CD4-positive, alpha-beta T cell treated with Interleukin-15 for 1 hour (primary cell): ENCODE data around the gene CHST8.

ENCODE experiments used
- DNase-seq: peaks from one replicate; pipeline ENCODE4 v3.0.0-alpha.2; 2020

The CHST8 gene

DNA sequence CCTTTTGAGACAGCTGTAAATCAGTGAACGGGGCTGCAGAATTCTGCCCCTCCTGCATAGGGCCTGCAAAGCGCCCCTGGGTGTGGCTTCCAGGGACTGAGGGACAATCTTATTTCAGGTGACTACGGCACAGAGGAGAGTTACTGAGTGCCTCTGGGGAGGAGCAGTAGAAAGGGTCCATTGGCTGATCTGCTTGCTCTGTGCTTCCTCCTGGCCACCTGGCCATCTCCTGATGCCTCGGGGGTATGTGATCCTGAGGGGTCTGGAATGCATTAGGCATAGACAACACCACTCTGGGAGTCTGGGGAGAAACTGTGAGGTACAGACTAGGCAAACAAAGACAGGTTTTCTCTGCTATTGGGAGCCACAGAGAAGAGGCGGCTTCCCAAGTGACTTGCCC is 177.7 kb downstream of the CHST8 start:
- no peak for DNase-seq

DNA sequence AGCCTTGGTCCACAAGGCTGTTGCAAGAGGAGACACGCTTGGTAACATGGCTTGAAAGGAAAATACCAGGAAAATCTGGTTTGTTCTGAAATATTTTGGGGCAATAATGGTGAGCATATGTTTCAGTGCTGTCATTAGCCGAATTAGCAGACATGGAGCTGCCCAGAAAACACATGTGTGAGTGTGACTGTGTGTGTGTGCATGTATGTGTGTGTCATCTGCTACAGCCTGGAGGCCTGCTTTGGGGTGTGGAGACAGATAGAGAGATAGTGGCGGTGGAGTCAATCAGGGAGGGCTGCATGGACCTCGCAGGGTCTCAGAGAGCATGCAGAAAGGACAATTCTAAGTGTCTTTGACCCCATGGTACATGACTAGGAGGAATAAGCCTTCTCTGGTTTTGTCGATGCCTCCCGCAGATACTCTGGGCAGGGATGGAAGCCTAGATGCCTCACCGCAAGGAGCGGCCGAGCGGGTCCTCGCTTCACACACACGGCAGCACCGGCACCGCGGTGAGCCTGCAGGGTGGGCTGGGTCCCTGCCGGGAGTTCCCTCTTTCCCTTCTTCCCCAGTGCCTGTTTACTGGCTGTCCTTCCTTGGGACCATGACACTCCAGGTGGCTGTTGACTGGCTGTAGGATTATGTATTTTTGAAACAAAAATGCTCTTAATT is 178.4 kb downstream of the CHST8 start:
- no peak for DNase-seq

DNA sequence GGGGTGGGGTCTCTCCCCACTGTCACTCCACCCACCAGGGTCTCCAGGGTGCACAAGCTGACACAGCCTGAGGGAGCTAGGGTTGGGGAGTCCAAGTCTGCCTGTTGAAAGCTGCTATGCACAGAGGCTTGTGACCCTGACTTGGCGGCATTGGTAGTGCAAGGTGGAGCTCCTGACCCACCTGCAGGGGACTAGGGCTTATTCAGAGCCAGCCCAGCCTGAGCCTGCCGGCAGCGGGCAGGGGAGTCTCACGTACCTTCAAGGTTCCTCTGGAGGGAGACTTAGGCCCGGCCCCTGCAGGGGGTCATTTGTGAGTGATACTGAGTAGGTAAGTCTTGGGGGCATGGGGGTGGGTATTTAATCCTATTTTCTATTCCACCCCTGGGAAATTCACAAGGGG is 179.7 kb downstream of the CHST8 start:
- no peak for DNase-seq

DNA sequence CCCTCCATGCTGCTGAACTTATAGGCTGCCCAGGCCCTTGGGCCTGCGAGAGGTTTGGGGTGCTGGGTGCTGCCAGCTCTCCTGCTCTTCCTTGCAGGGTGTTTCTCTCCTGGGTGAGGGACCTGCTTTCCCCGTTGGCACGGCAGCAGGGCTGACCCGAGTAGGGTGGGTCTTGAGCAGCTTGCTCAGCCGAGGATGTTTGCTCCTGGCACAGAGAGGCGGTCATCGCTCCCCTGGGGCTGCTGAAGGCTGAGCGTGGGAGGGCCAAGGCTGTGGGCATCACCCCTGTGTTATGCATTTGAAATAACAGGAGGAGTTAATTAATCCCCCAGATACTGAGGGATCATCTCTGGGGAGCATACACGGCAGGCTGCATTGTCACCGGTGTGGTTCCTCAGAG is 180.2 kb downstream of the CHST8 start:
- no peak for DNase-seq

DNA sequence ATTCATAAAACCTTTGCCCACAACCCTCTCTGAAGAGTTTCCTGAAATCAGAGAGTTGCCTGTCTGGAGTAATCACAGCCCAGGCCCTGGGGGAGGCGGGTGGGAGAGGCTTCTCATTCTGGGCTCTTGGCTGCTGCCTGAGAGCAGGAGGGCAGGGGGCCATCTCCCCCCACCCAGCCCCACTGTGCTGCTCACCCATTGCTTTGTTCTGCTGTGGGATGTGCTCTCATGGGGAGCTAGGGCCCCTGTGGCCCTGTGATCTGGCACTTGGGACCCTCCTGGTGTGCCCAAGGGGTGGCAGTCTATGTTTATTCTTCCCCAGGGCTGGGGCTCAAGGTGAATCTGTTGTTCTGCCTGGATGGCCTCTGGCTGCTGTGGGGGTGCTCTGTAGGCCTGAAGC is 181.0 kb downstream of the CHST8 start:
- no peak for DNase-seq

DNA sequence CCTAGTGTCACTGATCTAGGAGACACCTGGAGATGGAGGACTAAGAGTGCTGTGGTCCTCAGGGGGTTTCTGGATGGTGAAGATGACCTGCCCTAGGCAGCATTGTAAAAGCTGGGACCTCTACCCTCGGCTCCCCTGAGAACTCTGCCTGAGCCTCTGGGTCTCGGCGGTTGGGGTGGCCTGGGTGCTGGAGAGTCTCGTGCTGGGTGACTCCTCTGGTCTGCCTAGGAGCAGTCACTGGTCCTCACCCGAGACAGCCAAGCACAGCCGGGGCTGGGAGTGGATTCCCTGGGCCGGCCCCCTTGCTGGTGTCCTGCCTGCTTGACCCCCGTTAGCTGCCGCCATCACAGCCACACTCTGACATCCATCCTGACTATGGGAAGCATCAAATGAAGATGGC is 181.6 kb downstream of the CHST8 start:
- DNase-seq, result no peak

DNA sequence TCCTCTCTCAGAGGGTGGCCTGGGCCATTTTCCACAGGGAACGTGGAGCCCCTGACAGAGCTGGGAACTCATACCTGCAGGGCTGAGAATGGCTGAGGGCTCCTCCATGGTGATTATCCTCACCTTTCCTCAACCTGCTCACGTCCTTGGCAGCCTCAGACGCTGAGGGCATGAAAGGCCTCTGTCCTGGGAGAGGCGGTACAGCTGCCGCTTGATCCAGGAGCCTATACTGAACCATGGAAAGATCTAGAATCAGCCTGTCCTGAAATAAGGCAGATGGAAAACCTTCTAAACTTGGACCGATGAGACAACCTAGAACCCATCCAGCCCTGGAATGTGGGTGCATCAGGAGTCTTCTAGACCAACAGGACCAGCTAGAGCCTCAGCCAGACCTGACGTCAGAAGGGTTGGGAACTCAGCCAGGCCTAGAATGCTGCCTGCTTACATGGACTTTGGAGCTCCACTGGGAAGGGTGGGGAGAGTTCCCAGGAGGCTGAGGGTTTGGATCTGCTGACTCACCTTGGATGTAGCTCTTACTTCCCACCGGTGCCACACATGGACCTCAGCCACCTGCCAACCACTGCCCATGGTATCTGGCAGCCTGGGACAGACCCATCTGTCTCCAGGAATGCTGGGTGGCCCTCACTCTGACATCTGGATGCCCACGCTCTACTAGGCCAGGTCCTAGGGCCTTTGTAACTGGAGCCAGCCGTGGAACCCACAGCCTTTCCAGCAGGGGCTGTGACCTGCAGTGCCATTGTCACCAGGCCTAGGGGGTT is 182.5 kb downstream of the CHST8 start:
- DNase-seq, result no peak

DNA sequence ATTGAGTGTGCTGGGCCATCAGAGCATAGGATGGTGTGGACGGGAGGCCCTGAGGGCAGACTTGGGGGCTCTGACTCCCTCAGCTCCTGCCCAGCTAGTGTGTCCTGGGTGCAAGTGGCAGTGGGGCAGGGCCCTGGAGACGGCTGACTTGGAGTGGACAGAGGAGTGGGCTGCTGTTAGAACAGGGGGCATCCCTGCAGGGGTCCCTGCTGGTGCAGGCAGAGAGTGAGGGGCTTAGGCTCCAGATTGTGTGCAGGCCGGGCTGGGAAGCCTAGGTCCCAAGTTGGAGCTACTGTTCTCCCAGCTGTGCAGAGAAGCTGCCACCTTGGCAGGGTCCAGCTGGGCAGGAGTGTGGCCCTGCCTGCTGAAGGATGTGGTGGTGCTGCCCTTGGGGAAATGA is 183.6 kb downstream of the CHST8 start:
- no peak for DNase-seq

DNA sequence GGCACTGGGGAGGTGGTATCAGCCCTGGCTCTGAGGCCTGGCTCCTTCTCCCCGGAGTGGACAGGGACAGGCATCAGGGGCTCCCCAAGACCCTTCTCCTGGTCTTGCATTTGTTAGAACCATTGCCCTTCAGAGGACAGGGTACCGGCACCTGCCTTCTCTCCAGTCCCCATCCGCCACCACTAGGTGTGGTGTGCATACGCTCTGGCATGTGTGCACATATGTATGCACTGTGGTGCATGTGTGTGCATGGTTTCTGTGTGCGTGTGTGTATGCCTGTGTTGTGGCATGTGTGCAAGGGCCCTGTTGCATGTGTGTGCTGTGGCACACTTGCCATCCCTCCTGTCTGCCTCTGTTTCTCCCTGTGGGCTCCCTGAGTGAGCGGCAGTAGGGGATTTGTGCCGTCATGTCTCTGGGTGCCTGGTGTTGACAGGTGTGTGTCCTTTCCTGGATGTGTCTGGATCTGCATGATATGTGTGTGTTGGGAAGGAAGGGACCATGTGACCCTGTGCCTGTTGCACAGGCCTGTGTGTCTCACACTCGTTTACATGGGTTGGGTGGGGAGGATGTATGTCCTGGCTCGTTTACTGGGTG is 184.2 kb downstream of the CHST8 start:
- no peak for DNase-seq

DNA sequence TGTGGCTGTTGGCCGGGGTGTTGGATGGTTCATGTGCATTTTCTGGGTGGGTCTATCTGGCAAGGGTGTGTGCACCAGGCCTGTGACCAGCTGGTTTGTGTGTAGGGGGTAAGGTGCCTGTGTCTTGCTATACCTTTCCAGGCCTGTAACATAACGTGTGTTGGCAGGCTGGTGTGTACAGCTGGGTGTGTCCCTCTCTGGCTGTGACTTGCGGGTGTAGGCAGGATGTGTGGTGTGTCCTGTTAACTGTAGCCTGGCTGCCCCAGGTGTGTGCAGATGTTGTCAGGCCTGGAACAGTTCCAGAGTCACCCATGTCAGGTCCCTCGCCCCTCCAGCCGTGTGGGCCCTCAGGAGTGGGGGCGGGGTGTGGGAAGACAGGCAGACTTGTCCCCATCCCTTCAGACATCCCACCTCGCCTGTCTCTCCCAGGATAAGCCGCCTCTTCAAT is 184.7 kb downstream of the CHST8 start:
- no peak for DNase-seq

DNA sequence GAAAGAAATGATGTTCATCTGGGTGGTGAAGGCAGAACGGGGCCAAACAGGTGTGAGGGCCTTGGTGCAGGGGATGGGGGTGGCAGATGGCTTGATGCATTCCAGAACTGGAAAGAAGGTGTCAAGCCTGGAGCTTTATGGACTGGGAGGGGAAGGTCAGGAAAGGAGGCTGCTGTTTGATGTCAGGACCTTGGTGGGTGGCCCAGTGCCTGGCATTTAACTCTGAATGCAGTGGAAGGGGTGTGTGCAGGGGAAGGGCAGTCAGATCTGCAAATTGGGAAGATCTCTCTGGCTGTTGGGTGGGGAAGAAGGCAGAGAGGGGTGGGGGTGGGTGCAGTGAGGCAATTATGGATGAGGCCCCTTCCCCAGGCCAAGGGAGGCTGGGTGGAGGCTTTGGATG is 186.6 kb downstream of the CHST8 start:
- no peak for DNase-seq

DNA sequence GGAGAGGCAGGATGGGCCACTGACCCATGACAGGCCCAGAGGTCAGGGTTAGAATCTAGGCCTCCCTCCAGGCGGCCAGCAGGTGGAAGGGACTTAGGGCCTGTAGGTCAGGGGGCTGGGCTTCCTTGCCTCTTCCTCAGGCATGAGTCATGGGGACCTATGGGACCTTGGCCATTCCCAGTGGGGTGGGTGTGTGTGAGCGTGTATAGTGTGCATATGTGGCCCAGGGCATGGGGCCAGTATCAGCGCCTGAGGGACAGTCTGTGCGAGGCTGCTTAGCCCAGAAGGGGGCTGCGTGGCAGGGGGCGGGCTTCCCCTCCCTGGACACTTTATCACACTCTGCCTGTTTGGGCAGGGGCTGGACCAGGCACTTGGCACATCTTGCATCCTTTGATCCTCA is 188.2 kb downstream of the CHST8 start:
- DNase-seq, result no peak

DNA sequence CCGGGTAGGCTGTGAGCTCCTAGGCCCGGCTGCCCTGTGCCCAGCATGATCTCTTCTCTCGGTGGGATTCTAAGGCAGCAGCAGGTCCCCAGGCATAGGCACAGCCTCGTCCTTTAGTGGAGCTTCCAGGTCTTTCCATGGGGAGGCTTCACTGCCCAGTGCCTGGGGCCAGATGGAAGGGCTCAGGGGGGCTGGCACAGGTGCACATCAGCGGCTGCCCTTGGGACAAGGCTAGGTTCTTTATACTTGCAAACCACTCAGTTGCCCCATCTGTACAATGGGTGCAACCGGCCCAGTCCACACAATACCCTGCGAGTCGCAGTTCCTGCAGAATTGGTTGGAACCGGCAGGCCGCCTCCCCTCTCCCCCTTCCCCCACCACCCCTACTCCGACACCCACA is 189.1 kb downstream of the CHST8 start:
- DNase-seq, result no peak

DNA sequence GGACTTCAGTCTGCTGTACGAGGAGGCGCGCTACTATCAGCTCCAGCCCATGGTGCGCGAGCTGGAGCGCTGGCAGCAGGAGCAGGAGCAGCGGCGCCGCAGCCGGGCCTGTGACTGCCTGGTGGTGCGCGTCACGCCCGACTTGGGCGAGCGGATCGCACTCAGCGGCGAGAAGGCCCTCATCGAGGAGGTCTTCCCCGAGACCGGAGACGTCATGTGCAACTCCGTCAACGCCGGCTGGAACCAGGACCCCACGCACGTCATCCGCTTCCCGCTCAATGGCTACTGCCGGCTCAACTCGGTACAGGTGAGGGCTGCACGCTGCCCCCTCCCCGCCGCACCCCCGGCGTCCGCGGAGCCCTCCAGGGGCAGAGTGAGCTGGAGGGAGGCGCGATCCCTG is 189.5 kb downstream of the CHST8 start:
- no peak for DNase-seq

DNA sequence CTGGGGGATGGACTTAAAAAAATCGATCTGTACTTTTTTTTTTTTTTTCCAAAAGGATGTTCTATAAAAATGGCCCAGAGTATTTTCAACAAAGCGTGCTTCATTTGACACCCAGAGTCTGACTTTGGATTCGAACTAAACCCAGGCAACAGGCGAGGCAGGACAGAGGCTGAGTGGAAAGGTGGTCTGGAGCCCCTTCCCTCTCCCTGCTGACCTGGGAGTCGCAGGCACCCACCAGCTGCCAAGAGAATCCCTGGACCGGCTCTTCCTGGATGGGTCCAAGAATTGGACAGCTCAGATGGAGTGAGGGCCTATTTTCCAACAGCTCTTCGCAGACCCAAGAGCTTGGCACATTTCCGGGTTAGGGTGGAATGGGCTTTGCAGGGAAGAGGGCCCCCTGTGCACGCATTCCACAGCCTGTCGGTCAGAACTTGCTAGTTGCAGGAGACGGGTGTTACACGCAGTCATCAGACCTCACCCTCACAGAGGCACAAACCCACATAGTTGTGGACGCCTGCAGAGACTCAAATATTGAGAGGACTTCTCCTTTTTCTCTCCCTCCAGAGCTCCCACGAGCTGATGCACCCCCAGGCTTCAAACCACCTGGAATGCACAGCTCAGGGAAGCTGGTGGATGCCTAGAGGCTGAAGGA is 190.1 kb downstream of the CHST8 start:
- no peak for DNase-seq

DNA sequence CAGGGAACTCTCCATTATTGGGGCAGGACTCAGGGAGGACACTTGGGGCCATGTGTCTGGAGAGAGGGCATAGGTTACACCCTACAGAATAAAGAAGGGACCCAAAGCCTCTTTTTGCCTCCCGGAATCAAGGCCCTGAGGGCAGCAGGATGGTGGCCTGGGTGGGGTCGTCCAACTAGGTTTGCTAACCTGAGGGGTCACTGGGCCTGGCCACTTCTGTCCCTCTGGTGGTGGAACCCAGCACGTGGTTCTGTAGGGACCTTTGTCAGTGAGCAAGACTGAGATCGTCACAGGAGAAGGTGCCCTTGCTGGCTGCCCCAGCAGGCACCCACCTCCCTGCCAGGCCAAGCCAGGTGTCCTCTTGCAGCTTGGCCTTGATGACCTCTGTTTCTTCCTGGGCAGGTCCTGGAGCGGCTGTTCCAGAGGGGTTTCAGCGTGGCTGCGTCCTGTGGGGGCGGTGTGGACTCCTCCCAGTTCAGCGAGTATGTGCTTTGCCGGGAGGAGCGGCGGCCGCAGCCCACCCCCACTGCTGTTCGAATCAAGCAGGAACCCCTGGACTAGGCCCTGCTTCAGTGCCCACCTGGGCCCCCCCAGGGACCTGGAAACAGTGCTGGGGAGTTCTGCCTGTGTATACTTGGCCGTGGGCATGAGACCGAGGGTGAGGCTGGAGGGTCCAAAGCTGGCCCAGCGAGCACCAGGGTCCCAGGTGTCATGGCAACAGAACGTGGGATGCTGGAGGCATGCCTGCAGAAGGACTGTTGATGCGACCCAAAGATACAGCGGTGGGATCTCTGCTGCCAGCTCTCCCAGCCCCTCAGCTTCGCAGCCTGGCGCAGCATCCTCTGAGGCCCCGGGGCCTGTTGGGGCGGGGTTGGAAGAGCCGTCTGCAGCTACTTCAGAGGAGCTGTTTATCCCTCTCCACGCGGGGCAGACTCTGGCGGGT is 190.9 kb downstream of the CHST8 start:
- DNase-seq, result no peak

DNA sequence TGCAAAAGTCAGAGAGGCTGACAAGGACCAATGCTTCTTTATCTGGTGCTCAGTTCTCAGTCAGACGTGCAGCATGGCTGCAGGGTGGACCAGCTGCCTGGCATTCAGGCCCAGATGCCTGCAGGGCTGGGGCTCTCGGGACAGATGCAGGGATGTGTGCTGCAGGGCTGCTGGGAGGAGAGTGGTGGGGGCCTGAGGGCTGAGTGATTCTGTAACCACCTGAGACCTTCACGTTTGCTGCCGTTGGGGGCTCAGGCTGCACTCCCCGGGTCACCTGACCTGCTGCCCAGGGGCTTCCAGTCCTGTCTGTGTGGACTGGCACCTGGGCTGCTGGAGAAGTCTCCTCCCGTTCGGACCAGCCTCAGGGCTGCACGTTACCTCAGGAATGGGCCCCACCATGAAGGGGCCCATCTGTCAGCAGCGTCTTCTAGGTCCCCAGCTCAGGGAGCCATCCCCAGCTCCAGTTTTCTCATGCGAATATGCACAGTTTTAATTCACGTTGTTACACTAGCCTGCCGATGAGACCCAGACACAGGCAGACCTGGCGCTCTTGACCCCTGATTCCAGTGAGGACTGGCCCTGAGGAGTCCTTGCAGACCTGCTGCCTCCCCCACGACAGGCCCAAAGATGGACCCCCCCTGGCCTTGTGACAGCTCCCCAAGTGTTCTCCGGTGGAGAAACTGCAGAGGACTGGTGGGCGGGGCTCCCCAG is 191.8 kb downstream of the CHST8 start:
- DNase-seq, result no peak

DNA sequence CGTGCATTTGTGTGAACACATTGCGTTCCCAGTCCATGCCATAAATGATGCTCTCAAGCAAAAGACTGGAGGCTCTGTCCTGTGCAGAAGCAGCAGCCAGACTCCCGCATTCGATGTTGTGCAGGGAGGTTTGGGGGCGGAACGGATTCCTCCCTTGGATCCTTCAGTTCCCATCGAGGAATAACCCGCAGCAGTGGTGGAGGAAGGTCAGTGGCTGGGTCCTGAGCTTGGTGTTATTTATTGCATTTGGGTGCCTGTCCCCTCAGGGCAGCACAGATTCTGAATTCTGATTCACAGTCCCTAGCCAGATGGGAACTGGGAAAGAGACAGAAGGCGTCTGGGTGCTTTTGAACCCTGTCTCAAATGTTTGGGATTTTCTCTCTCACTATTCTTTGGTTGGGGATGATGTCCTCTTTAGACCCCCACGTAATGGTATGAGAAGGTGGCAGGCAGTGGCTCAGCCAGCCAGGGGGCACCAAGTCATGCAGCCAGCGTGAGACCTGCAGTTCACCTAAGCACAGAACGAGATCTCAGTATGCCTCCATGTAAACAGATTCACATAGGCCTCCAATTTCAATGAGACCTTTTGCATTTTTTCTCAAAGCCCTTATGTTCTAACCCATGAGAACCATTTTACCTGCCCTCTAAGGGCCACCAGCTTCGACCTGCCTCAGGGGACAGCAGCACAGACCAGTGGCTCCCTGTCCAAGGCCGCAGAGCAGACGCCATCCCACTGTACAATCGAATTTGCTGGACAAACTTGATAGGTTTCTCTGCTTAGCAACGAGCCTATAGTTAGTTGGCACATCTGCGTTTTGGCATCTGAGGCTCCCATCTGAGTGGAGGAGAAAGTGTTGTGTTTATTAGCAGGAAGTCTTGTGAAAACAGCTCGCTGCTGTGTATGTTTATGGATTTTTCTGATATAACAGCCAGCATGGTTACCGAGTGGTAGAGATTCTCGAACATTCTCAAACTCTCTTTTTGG is 192.7 kb downstream of the CHST8 start:
- DNase-seq, result no peak

DNA sequence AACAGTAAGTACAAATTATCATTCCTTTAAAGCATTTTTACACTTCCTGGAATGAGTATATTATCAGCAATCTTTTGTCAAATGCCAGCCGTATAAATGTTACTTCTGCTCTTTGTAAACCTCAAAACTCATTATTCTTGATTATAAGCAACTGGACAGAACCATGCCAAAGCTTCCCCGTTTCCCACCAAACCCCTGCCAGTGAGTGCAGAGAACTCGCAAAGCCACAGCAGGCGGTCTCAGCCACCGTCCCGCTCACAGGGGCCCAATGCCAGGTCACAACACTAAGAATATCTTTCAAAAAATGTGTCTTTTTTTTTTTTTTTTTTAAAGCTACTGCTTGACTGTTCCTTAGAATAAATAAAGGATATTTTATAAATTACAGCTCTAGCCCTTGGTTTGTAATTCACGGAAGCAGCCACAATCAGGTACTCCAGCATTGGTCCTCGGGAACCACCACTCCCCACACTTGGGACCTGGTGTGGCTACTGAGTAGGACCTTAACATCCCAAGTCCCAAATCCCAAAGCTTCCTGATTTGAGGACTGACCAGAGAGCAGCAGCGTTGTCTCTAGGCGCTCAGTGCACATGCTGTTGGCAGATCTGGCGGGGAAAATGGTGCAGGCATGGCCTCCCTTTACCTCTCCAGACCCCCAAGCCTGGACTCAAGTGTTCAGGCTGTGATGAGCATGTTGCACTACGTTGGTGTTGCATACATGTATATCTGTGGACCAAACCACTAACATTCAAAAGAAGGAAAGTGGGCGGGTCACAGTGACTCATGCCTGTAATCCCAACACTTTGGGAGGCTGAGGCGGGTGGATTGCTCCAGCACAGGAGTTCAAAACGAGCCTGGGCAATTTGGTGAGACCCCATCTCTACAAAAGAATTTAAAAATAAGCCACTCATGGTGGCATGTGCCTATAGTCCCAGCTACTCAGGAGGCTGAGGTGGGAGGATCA is 193.9 kb downstream of the CHST8 start:
- no peak for DNase-seq
